ENCODE measurements around the gene LOX. TPM values are rescaled to one million over a fixed set of nuclear protein-coding genes. Genes with fewer than 3 reads are reported as not detected.
"Not testable (repeated sequence)": the region's sequence is repeated elsewhere in the genome, so short reads cannot be mapped to it uniquely, and the experiment has no call there.

The LOX gene
- total and polyA plus RNA-seq, 4 experiments from 2014 or later = 0.03 TPM; not detected in 3

GRCh38 chr5:122095158-122095557 is 17.1 kb upstream of the LOX start:
- no peak overlapping the region for H3K4me3 ChIP-seq (ENCODE audit: low read length in 2 of 2)
- no peaks in the 10 kb centered on the region for H3K36me3 ChIP-seq (ENCODE audit: insufficient read depth, low read length)
- no peaks in the 10 kb centered on the region for H3K9me3 ChIP-seq (ENCODE audit: control insufficient read depth in 1 of 2, low read length in 2 of 2)
- no peaks in the 10 kb centered on the region for H3K36me3 Mint-ChIP-seq
- H3K27me3 ChIP-seq (ENCODE audit: insufficient read depth, low read length) = no peaks in the 10 kb centered on the region
- H3K4me1 Mint-ChIP-seq = no peaks in the 10 kb centered on the region
- ChIA-PET CTCF (ENCODE audit: partially characterized antibody) (no interaction called here), POLR2A (ENCODE audit: partially characterized antibody) (no interaction called here)
- intact Hi-C loops (cut with micrococcal nuclease) = no loop called here
- H3K4me1 ChIP-seq (ENCODE audit: insufficient read depth, low read length) = no peaks in the 10 kb centered on the region
- H3K27ac ChIP-seq (ENCODE audit: low read depth, low read length) = no peak overlapping the region
- no peak overlapping the region for H3K27ac Mint-ChIP-seq
- DNase-seq = no peak
- no peak overlapping the region for H3K4me3 Mint-ChIP-seq
- no peaks in the 10 kb centered on the region for H3K9me3 Mint-ChIP-seq
- no peaks in the 10 kb centered on the region for H3K27me3 Mint-ChIP-seq

- H3K4me3 ChIP-seq (ENCODE audit: low read length in 2 of 2); H3K9me3 Mint-ChIP-seq; H3K4me3 Mint-ChIP-seq; H3K4me1 Mint-ChIP-seq; intact Hi-C loops (cut with micrococcal nuclease); H3K9me3 ChIP-seq (ENCODE audit: control insufficient read depth in 1 of 2, low read length in 2 of 2); DNase-seq; POLR2A ChIA-PET (ENCODE audit: partially characterized antibody); CTCF ChIA-PET (ENCODE audit: partially characterized antibody); H3K27ac Mint-ChIP-seq; H3K27ac ChIP-seq (ENCODE audit: low read depth, low read length); H3K27me3 ChIP-seq (ENCODE audit: insufficient read depth, low read length); H3K36me3 Mint-ChIP-seq; H3K36me3 ChIP-seq (ENCODE audit: insufficient read depth, low read length); H3K4me1 ChIP-seq (ENCODE audit: insufficient read depth, low read length); H3K27me3 Mint-ChIP-seq: not testable (repeated sequence)
Observed at GRCh38 chr5:122094251-122094650, 16.2 kb upstream of the LOX start.

- Mint-ChIP-seq H3K27me3 (no peaks in the 10 kb centered on the region), H3K4me3 (no peak overlapping the region), H3K27ac (no peak overlapping the region), H3K9me3 (no peaks in the 10 kb centered on the region), H3K4me1 (no peaks in the 10 kb centered on the region), H3K36me3 (no peaks in the 10 kb centered on the region)
- Histone ChIP-seq H3K36me3 (ENCODE audit: insufficient read depth, low read length) (no peaks in the 10 kb centered on the region), H3K27ac (ENCODE audit: low read depth, low read length) (no peak overlapping the region), H3K9me3 (ENCODE audit: control insufficient read depth in 1 of 2, low read length in 2 of 2) (no peaks in the 10 kb centered on the region), H3K27me3 (ENCODE audit: insufficient read depth, low read length) (no peaks in the 10 kb centered on the region), H3K4me3 (ENCODE audit: low read length in 2 of 2) (no peak overlapping the region), H3K4me1 (ENCODE audit: insufficient read depth, low read length) (no peaks in the 10 kb centered on the region)
- ChIA-PET CTCF (ENCODE audit: partially characterized antibody) (no interaction called here), POLR2A (ENCODE audit: partially characterized antibody) (no interaction called here)
- no peak for DNase-seq
- intact Hi-C loops (cut with micrococcal nuclease) = no loop called here
Observed at GRCh38 chr5:122093415-122094180, 15.5 kb upstream of the LOX start.

- Histone ChIP-seq H3K4me3 (ENCODE audit: low read length in 2 of 2) (no peak overlapping the region), H3K36me3 (ENCODE audit: insufficient read depth, low read length) (no peaks in the 10 kb centered on the region), H3K9me3 (ENCODE audit: control insufficient read depth in 1 of 2, low read length in 2 of 2) (no peaks in the 10 kb centered on the region), H3K27me3 (ENCODE audit: insufficient read depth, low read length) (no peaks in the 10 kb centered on the region), H3K4me1 (ENCODE audit: insufficient read depth, low read length) (no peaks in the 10 kb centered on the region), H3K27ac (ENCODE audit: low read depth, low read length) (no peak overlapping the region)
- Mint-ChIP-seq H3K27ac (no peak overlapping the region), H3K4me3 (no peak overlapping the region), H3K36me3 (no peaks in the 10 kb centered on the region), H3K4me1 (no peaks in the 10 kb centered on the region), H3K9me3 (no peaks in the 10 kb centered on the region), H3K27me3 (no peaks in the 10 kb centered on the region)
- intact Hi-C loops (cut with micrococcal nuclease) = no loop called here
- CTCF ChIA-PET (ENCODE audit: partially characterized antibody) = no interaction called here
- DNase-seq = no peak
- POLR2A ChIA-PET (ENCODE audit: partially characterized antibody) = no interaction called here
Observed at GRCh38 chr5:122091936-122092600, 14.0 kb upstream of the LOX start.

- Histone ChIP-seq H3K27ac (ENCODE audit: low read depth, low read length) (no peak overlapping the region), H3K27me3 (ENCODE audit: insufficient read depth, low read length) (no peaks in the 10 kb centered on the region), H3K9me3 (ENCODE audit: control insufficient read depth in 1 of 2, low read length in 2 of 2) (no peaks in the 10 kb centered on the region), H3K4me1 (ENCODE audit: insufficient read depth, low read length) (no peaks in the 10 kb centered on the region), H3K36me3 (ENCODE audit: insufficient read depth, low read length) (no peaks in the 10 kb centered on the region), H3K4me3 (ENCODE audit: low read length in 2 of 2) (no peak overlapping the region)
- POLR2A ChIA-PET (ENCODE audit: partially characterized antibody) = no interaction called here
- no peaks in the 10 kb centered on the region for H3K9me3 Mint-ChIP-seq
- intact Hi-C loops (cut with micrococcal nuclease) = no loop called here
- CTCF ChIA-PET (ENCODE audit: partially characterized antibody) = no interaction called here
- no peak overlapping the region for H3K4me3 Mint-ChIP-seq
- DNase-seq = no peak
- H3K27ac Mint-ChIP-seq = no peak overlapping the region
- H3K27me3 Mint-ChIP-seq = peaks cover 0 to 2% of the 10 kb centered on the region in 2 donors
- no peaks in the 10 kb centered on the region for H3K36me3 Mint-ChIP-seq
- H3K4me1 Mint-ChIP-seq = no peaks in the 10 kb centered on the region
Observed at GRCh38 chr5:122089096-122090013, 11.3 kb upstream of the LOX start.

GRCh38 chr5:122085041-122085440 is 7.0 kb upstream of the LOX start:
- intact Hi-C loops (cut with micrococcal nuclease) = no loop called here
- Mint-ChIP-seq H3K27ac (no peak overlapping the region), H3K4me3 (no peak overlapping the region), H3K9me3 (no peaks in the 10 kb centered on the region), H3K36me3 (no peaks in the 10 kb centered on the region), H3K27me3 (peaks cover 2 to 8% of the 10 kb centered on the region in 2 donors), H3K4me1 (no peaks in the 10 kb centered on the region)
- Histone ChIP-seq H3K4me1 (ENCODE audit: insufficient read depth, low read length) (no peaks in the 10 kb centered on the region), H3K27me3 (ENCODE audit: insufficient read depth, low read length) (no peaks in the 10 kb centered on the region), H3K27ac (ENCODE audit: low read depth, low read length) (no peak overlapping the region), H3K4me3 (ENCODE audit: low read length in 2 of 2) (no peak overlapping the region), H3K9me3 (ENCODE audit: control insufficient read depth in 1 of 2, low read length in 2 of 2) (no peaks in the 10 kb centered on the region), H3K36me3 (ENCODE audit: insufficient read depth, low read length) (no peaks in the 10 kb centered on the region)
- DNase-seq = no peak
- CTCF ChIA-PET (ENCODE audit: partially characterized antibody) = no interaction called here
- POLR2A ChIA-PET (ENCODE audit: partially characterized antibody) = no interaction called here

GRCh38 chr5:122083535-122083934 is 5.5 kb upstream of the LOX start:
- intact Hi-C loops (cut with micrococcal nuclease) = no loop called here
- Mint-ChIP-seq H3K27me3 (peaks cover 9 to 20% of the 10 kb centered on the region in 2 donors), H3K9me3 (peaks cover 0 to 4% (median 0%) of the 10 kb centered on the region in 8 donors), H3K36me3 (no peaks in the 10 kb centered on the region), H3K4me1 (peaks cover 0 to 3% (median under 1%) of the 10 kb centered on the region in 4 donors), H3K4me3 (no peak overlapping the region), H3K27ac (no peak overlapping the region)
- no peaks in the 10 kb centered on the region for H3K36me3 ChIP-seq (ENCODE audit: insufficient read depth, low read length)
- ChIA-PET POLR2A (ENCODE audit: partially characterized antibody) (no interaction called here), CTCF (ENCODE audit: partially characterized antibody) (no interaction called here)
- no peak overlapping the region for H3K4me3 ChIP-seq (ENCODE audit: low read length in 2 of 2)
- no peaks in the 10 kb centered on the region for H3K27me3 ChIP-seq (ENCODE audit: insufficient read depth, low read length)
- no peaks in the 10 kb centered on the region for H3K9me3 ChIP-seq (ENCODE audit: control insufficient read depth in 1 of 2, low read length in 2 of 2)
- H3K4me1 ChIP-seq (ENCODE audit: insufficient read depth, low read length) = no peaks in the 10 kb centered on the region
- DNase-seq = no peak
- H3K27ac ChIP-seq (ENCODE audit: low read depth, low read length) = no peak overlapping the region

Data from CD4-positive, alpha-beta memory T cell (primary cell).